Activated T-cell treated with anti-CD3 and anti-CD28 coated beads for 1 hour (primary cell): ENCODE measurements around the gene MTSS2.

Experiments
- DNase-seq: peaks from one replicate; pipeline ENCODE4 v3.0.0-alpha.2; 2020; ENCODE audit warnings: low read depth

MTSS2 gene

DNA sequence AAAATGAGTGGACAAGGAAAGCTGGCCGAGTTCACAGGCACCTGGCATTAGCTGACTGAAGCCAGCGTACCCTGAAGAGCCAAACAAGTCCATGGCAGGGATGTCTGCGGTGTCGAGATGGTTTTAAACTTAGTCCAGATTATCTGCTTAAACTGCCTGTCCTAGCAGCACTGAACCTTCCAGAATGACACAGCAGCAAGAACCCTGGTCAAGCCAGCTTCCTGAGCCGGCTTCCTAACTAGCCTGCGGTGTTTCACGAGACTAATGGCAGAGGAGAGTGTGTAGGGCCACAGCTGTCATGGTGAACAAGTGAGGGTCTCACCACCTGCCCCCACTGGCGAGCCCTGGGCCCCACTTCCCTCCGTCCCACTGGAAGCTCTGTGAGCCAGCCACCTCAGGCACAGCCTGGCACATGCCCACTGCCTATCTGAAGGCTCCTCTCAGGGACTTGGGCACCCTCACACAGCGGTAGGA is 28.8 kb upstream of the MTSS2 start:
- no peak for DNase-seq

DNA sequence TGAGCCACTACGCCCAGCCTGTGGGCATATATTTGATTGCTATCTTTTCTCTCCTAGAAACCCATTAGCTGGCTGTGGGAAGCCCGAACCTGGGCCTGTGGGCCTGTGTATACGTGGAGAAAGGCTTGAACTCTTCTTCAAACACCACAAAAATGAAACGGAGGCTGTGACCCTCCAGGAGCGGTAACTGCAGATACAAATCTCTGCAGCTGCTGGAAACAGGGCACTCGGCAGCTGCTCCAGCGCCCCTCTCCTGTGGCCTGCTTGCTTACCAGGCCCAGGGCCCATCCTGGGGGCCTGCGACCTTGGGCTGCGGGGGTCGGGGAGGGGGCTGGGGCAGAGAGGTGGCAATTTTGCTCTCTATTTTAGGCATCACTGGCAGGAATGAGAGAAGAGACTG is 28.0 kb upstream of the MTSS2 start:
- no peak for DNase-seq

DNA sequence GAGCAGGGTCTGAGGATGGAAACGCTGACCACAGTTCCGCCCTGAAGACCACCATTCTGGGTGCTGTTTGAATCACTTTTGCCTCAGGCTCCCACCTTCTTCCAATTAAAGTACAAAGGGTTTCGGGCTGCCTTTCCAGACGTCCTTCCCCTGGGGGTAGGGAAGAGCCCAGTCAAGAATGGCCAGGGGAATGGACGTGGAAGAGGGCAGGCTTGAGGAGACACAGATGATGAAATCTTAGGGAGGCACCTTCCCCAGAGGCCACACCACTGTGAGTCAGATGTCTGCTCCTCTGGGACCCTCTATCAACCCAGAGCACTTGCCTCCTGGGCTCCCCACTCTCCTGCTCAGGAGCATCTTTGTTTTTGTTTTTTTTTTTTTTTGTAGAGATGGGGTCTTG is 27.5 kb upstream of the MTSS2 start:
- DNase-seq: no peak

DNA sequence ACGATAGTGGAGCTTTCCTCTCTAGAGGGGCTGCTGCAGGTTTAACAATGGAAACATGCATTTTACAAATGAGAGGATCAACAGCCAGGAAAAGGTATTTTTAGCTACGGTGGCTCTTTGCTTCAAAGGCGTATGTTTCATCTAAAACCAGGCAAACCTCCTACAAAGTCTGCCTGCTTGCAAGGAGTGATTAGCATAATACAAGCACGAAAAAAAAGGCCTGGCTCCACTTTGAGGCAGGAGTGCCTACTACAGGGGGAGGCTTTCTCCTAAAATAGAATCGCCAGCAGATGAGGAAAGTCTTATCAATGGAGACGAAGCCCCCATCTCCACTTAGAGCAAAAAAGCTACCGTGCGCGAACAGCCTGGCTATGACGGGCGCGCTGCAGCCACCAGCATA is 27.1 kb upstream of the MTSS2 start:
- DNase-seq: no peak

DNA sequence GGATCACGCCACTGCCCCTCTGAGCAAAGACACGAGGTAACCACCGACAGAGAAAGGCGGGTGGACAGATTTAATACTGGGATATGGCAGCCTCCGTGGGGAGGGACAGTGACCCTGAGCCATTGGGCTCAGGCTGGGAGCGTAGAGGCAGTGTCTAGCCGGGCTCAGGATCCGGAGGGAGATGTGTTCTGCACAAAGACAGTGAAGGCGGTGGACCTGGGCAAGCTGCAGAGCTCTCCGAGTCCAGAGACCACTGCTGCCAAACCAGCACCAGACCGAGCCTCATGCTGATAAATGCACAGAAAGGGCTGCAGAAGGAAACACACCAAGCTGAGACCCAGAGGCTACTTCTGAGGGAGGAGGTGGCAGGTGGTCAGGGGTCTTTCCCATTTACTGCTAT is 26.5 kb upstream of the MTSS2 start:
- DNase-seq: no peak

DNA sequence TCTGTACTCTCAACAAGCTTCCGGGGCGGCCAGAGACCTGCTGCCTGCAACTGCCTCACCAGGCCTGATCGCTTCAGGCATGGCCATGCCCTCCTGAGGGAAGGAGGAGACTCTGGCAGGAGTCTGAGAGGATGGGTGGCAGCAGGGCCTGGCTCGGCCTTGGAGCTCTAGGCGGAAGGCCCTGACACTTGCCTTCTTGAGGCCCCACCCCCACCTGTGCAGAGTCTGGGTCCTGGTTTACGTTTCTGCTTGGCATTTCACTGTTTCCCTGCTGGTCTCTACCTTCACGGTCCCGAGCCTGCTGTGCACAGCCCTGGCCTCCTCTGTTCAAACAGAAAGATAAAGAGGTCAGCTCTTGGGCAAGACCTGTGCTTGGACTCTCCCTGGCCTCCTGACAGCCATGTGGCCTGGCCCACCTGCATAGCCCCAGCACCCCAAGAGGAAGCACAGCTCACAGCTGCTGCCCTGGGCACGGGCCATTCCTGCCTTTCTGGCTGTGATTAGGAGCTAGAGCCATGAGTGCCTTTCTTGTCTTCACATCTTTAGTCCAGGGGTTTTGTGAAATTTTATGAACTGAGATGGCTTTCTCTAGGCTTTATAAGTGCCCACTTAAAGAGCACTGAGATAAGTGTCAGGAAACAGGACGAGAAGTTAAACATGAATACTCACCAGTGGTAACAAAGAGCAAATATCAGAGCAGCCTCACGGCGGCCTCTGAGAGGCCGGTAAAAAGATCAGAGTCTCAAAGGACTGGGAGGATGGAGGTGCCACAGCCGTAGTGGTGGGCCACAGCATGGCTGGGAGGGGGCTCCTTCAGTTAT is 25.6 kb upstream of the MTSS2 start:
- DNase-seq: no peak

DNA sequence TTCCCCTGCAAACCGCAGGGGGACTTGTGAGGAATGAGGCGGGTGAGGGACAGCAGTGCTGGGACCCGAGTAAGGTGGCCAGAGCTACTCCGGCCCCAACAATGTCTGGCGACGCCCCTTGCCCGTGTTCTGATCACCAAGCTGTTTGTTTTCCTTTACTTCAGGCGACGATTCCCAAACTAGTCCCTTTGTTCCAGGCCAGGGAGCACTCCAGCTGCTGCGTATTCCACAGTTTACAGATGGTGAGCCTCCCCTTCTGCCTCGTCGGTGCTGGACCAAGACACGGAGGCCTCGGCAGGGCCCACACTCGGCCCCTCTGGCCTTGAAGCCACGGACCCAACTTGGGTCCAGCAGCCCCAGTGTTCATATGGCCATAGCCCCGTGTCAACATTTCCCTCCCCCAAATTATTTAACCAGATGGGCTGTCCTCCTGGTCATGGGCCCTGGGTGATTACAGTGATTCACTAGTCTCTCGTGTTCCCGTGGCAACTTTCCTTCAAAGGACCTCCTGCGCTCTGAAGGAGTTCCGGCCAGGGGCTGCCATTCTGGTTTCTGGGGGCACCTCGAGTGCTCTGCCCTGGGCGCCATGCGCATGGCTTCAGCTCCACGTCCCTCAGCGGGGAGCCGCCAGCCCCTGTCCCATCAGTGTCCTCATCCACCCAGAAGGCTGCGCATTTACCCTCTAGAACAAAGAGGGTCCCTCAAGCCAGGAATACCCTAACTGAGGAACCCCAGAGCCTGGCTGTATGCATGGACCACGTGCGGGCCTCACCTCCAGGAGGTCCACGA is 24.8 kb upstream of the MTSS2 start:
- DNase-seq: no peak

DNA sequence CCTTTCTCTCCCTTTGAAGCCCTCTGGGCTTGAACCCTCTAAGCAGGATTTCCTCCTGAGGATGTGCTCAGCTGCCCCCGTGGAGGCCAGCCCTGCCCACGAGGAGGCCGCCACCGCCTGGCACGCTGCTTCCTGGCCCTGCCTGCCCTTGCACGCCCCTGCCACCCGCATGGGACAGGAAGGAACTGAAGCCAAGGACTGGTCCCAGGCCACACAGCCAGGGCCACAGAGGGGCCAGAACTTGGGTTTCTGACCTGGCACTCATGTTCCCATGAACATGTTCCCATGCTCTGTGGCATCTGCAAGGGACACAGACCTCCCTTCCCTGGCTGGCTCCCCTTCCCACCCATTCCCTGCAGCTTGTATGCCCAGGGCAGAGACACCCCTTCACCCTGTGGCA is 24.1 kb upstream of the MTSS2 start:
- no peak for DNase-seq

DNA sequence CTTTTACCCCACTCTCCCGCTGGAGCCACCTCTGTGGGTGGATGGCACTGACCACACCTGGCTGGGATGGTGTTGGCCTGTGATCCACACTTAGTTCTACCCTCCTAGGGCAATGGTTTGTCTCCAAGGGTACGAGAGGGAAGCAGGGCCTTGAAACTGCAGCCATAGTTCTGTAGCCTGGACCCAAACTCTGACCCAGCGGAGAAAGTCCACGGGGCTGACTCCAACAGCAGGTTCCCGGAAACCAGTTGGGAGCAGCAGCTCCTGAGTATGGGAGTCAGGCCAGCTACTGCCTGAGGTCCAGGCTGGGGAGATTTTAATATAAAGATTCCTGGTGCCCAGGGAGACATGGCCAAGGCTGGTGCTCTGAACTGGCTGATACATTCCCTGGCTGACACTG is 23.6 kb upstream of the MTSS2 start:
- DNase-seq: no peak

DNA sequence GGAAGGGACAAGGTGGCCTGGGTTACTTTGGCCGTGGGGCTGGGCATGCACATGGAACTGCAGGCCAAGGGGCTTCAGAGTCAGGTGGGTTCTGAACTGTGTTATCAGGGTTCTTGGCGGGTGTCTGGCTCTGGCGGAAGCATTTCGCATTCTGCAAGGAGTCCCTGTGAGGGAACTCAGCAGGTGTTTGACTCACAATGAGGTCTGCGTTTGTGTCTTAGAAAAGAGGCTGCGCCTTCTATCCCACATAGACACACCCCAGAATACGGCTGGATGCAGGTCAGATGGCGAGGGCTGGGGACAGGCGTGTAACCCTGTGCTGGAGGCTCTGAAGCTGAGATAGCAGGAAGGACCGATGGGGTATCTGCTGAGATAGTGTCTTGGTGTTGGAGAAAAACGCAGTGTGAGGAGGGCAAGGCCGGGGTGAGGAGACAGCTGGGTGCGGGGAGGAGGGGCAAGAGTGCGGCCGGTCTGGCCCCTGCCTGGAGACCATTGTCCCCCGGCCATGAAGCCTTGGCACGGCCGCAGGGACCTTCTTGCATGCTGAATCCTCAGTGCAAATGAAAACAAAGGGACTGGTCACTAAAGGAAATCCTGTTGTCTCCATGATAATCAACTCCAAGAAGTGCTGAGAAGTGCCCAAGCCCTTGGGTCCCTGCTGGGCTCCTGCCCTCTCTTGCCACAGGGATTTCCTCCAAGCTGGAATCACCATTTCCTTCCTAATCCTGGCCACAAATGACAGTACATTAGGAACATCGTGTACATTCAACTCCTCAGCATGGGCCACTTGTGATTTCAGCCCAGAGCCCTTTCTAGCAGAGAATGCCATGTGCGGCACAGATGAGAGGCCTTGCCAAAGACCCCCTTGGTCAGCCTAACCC is 22.8 kb upstream of the MTSS2 start:
- no peak for DNase-seq

DNA sequence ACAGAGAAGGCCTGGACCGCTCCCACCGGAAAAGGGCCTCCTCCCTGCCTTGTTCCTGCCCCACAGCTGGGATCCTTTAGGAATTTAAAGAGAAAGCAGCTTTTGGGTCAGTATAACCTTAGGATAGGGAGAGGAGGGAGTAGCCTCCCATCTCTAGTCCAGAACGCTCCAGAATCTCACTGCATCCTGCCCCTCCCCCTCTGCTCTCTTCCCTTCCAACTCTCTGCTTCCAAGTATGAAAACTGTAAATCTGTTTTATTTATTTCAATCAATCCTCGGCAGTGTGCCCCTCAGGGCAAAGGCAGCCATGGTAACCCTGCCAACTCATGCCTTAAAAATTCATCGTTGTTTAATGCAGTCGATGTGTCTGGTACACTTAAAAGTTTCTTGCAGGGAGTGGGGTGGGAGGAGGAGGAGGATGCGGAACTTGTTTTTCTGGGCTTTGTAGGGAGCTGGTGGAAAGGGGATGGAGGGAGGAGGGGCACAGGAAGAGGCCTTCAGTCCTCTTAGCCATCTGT is 21.2 kb upstream of the MTSS2 start:
- DNase-seq: no peak

DNA sequence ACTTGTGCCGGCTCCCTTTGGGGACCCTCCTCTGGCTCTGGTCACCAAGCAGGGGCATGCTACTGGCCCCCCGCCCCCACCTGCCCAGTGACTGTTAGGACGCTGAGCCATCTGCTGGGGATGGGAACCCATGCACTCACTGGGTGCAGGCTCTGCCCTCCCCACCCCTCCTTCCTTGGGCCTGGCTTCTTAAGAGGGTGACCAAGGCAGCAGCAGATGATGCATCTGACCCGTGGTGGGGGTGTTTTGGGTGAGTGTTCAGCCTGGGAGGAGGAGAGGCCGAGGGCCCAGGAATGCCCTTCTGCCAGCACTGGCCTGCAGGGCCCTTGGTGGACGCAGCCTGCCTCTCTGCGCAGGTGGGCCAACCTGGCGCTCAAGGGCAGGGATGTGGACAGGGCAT is 19.2 kb upstream of the MTSS2 start:
- no peak for DNase-seq

DNA sequence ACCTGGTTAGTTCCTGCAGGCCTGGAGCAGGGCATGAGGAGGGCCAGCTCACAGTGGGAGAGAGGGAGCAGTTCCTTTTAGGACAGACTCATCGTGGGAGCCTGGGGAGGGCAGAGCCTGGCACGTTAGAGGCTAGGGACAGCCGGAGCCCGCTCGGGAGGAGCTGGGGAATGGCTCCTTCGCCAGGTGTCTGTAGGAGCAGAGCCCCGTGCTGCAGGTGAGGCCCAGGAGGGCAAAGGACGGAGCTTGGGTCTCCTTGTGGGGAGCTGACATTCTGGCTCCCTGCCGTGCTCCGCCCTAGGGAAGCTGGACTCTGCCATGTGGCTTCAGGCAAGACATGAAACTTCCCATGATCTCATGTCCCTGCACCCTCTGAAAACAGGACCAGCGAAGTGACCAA is 18.7 kb upstream of the MTSS2 start:
- DNase-seq: no peak

DNA sequence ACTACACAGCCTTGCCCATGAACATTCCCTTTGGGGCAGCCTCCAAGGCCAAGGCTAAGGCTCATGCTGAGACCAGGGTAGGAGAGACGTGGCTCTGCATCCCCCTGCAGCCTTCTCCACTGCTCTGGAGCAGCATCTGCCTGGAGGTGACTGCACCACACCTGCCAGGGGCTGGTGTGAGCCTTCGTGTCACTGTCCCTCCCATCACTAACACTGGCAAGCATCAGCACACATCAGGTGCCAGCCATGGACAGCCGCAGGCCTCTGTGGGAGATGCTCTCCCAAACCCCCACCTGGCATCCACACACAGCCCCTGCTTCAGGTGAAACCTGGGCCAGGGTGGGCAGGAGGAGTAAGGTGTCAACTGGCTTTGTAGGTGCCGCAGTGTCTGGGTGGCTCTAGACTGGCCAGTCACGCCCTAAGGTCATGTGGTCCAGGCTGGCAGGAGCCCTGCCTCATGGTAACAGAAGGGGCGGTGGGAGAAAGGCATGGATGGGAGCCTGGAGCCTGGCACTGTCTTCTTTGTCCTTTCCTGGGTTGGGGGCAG is 18.1 kb upstream of the MTSS2 start:
- DNase-seq: no peak

DNA sequence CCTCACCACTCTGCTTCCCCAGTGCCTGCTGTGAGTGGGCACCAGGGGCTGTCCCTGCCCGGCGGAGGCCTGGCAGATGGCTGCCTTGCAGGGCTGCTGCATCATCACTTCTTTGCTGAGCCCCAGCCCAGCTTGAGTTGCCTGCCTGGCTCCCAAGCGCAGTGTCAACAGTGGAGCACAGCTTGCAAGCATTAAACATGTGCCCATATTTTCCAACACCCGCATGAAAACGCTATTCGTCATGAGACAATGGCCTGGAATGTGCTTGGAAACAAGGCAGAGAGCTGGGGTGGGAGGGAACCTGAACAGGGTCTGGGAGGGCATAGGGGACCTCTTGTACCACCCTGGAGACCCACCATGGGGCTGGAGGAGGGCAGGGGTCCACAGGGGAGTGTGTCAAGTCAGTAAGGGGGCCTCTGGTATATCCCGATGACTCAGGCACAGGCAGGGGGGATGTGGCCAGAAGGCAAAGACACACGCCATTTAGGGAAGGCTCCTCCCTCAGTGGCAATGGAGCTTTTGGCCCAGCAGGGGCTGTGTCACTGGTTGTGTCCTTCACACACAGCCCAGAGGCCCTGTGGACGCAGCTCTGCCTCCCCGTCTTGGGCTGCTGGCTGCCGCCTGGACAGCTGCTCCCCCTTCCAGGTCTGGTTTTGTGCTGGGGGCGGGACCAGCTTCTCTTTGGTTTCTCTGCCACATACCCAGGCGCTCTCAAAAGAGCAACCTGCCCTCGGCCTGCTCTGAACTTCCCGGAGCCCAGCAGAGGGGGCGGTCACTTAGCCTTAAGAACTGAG is 17.4 kb upstream of the MTSS2 start:
- DNase-seq: no peak

DNA sequence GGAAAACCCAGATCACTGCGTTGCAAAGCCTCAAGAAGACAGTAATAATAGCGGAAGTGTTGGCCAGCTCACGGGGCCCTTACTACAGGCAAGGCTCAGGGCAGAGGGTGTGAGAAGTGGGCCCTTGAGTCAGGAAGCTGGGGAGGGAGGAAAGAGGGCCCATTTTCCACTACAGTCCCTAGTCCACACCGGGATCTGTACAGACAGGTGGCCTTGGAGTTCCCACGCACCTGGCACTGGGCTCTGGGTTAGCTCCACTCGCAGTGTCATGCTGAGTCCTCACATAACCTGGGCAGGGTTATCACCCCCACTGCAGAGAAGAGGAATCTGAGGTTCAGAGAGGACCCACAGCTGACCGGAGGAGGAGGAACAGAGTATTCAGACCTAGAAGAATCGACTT is 16.8 kb upstream of the MTSS2 start:
- DNase-seq: no peak

DNA sequence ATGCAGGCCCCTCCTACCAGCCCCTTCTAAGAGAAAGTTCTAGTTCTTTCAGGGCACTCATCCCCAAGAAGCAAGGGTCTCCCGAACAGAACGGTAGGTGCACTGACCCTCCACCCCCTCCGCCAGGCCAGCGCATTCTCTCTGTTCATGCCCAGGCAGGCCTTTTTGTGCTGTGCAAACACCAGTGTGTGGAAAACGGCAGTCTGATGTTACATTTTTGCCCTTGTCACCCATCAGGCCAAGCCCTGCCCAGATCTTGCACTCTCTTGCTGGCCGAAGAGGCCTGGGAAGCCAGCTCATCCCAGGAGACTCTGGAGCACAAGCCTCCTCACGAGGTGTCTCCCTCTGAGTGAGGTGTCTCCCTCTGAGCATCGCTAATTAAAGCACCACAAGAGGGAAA is 16.1 kb upstream of the MTSS2 start:
- no peak for DNase-seq

DNA sequence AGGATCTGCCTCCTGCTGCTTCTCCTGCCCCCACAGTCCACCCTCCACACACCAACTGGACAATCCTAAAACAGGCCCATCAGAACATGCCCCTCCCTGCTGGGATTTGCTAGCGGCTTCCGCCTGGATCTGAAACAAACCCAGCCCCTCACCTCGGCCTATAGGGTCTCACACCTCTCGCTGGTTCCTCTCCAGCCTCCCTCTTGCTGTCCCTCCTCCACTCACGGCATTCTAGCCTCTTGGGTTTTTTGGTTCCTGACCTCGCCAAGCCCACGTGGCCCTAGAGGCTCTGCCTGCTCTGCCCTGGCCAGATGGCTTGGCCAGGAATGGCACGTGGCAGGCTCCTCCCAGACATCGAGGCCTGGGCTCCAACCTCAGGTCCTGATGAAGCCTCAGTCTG is 15.7 kb upstream of the MTSS2 start:
- DNase-seq: no peak

DNA sequence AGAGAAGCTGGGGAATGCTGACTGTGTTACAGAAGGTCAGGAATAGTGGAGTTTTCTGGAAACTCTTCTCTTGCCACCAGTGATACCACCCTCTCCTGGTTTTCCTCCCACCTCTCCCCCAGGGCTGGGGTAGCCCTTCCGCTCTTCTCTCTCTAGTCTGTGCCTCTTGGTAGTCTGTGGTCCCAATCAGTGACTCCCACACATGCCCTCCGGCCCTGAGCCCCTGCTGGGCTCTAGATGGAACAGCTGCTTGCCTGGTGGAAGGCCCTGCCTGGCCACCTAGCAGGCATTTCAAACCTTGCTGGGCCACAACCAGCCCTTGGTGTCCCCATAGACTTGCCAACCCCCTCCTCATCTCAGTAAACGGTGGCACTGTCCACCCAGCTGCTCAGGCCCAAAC is 15.2 kb upstream of the MTSS2 start:
- DNase-seq: no peak

DNA sequence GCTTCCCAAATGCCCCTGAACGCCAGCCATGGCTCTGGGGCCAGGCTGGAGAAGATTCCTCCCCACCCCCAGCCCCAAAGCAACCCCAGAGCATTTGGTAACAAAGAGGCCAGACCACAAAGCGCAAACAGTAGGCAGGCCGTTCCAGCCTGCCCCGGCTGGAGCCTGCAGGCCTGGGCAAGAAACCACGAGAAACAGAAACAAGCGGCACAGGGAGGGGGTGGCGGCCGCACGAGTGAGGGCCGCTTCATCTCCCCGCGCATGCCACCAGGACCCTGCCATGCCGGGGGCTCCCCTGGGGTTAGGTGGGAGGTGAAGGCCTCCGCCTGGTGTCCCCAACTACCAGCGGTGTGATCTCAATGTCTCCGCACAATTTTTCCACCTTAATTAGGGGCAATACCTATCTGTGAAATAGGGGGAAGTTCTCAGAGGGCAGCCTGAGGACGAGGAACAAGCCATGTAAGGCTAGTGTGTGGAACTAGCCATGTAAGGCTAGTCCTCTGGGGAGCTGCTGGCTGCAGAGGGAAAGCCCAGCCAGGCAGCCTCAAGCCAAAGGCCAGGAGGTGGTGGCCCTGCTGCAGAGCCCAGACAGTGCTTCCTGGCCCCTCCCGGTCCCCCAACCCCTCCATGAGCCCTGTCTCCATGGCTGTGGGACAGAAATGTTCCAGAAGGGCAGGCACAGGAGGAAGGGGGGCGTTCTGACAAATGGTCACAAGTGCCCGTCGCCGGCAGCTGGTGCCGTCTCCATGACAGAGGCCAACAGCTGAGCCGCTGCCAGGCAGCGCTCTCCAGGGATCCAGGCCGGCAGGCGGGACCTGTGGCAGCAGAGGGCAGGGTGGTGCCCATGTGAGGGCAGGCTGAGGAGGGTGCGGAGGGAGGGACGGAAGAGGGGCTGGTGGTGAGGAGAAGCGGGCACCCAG is 14.5 kb upstream of the MTSS2 start:
- no peak for DNase-seq
